Spleen (tissue), 7 donors: ENCODE measurements around the gene IL17REL.

ENCODE experiments used
- POLR2A ChIP-seq, 3 donors: fragments of 450-650 bp; IDR thresholded peaks; one replicate each; pipeline ENCODE4 v1.5.1; 2017; ENCODE audit warnings: antibody characterized with exemption in 3 of 3, mild to moderate bottlenecking in 1 of 3
- TF ChIP-seq, protein P1 (sequence below), 11 experiments: fragments of 200-600 bp in 7 of 11; fragments of 450-650 bp in 4 of 11; sonication (generic) in 4 of 11; IDR thresholded peaks in 8 of 11; conservative IDR thresholded peaks in 3 of 11; 1 replicate in 7 of 11; 2 replicates in 4 of 11; pipeline versions ENCODE4 v1.4.0 to v1.8.0; 2016 to 2021; ENCODE audit warnings: antibody characterized with exemption in 11 of 11, inconsistent platforms in 4 of 11, mild to moderate bottlenecking in 1 of 11
- donor health status: DM: no; HTN: no; CAD: no; lungs with moderate emphysema.
- donor health status: DM: no; HTN: no; CAD: no.
- donor health status: DM: no; HTN: no; CAD: no.

DNA sequence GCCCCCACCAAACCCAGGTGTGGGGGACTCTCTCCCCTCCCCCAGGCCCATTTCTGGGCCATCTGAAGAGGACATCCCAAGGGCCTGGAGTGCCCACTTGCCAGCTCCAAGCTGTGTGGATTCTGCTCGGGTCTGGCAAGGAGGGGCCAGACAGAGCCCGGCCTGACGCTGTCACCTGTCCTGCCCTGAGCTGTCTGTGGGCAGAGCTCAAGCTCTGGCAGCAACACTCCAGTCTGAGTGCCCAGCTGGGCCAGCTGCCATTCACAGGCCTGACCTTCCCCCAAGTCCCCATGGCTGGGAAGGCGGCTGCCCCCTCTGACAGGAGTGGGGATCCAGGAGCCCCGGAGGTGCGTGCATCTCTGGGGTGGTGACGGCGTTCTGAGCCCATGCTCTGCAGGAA is 58.2 kb downstream of the IL17REL start:
- TF ChIP-seq POLR2A (IDR thresholded peaks at IDR 0.05), result no peak
- TF ChIP-seq, protein P1, sequence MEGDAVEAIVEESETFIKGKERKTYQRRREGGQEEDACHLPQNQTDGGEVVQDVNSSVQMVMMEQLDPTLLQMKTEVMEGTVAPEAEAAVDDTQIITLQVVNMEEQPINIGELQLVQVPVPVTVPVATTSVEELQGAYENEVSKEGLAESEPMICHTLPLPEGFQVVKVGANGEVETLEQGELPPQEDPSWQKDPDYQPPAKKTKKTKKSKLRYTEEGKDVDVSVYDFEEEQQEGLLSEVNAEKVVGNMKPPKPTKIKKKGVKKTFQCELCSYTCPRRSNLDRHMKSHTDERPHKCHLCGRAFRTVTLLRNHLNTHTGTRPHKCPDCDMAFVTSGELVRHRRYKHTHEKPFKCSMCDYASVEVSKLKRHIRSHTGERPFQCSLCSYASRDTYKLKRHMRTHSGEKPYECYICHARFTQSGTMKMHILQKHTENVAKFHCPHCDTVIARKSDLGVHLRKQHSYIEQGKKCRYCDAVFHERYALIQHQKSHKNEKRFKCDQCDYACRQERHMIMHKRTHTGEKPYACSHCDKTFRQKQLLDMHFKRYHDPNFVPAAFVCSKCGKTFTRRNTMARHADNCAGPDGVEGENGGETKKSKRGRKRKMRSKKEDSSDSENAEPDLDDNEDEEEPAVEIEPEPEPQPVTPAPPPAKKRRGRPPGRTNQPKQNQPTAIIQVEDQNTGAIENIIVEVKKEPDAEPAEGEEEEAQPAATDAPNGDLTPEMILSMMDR (IDR thresholded peaks at IDR 0.05 in 8 of 11, conservative IDR thresholded peaks at IDR 0.05 in 3 of 11), result no peak
